Measurements from ENCODE around the gene HIGD2A. TPM values are rescaled to one million over a fixed set of nuclear protein-coding genes. Genes with fewer than 3 reads are reported as not detected.

Gene HIGD2A
- total RNA-seq, 1 donor from 2014 or later: 118 TPM

- H3K4me3 ChIP-seq (ENCODE audit: low read depth, low read length): no peak overlapping the region
- TF ChIP-seq CTCF (conservative IDR thresholded peaks at IDR 0.05; ENCODE audit: low read depth, low read length): no peak
- no peak for DNase-seq (ENCODE audit: low read depth)
Measured at GRCh38 chr5:176352116-176352878, 36.3 kb upstream of the HIGD2A start.

DNA sequence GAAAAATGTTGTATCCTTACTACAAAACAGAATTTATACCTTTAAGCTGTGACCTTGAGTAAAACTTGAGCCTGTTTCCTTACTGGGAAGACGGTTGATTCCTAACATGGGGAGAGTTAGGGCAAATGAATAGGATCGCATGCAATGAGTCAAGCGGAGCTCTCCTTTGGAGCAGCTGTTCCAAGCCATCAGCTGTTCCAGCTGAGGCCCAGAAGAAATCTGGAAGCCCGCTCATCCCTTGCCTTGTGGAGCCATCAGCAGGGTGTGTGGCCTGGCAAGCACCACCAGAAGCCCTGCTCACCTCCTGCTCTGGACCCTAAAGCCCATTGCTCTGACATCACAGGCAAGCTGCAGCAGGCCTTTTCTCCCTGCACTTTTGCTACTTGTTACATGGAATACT is 35.0 kb upstream of the HIGD2A start:
- no peak overlapping the region for H3K4me3 ChIP-seq (ENCODE audit: low read depth, low read length)
- no peak for DNase-seq (ENCODE audit: low read depth)
- no peak for TF ChIP-seq CTCF (conservative IDR thresholded peaks at IDR 0.05; ENCODE audit: low read depth, low read length)

- H3K4me3 ChIP-seq (ENCODE audit: low read depth, low read length): no peak overlapping the region
- TF ChIP-seq CTCF (conservative IDR thresholded peaks at IDR 0.05; ENCODE audit: low read depth, low read length): no peak
- DNase-seq (ENCODE audit: low read depth): no peak
Measured at GRCh38 chr5:176355400-176356178, 33.0 kb upstream of the HIGD2A start.

DNA sequence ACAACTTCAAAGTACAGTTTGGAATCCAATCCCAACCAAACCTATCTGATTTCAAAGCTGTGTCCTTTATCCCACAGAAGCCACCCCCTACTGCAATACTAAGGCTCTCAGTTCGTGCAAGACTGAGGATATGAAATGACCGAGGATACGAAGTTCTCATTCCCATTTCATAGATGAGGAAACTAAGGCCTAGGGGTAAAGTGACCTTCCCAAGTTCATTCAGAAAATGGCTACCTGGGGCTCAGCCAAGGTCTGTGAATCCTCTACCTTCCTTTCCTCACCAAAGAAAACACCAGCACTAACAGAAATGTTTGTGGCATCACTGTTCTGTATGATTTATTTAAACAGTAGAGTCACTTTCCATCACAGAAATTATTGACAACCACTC is 32.4 kb upstream of the HIGD2A start:
- H3K4me3 ChIP-seq (ENCODE audit: low read depth, low read length): no peak overlapping the region
- no peak for TF ChIP-seq CTCF (conservative IDR thresholded peaks at IDR 0.05; ENCODE audit: low read depth, low read length)
- DNase-seq (ENCODE audit: low read depth): no peak

GRCh38 chr5:176359658-176360057 is 28.9 kb upstream of the HIGD2A start:
- no peak for DNase-seq (ENCODE audit: low read depth)
- peak overlapping the region; percentile 99 for H3K4me3 ChIP-seq (ENCODE audit: low read depth, low read length)
- no peak for TF ChIP-seq CTCF (conservative IDR thresholded peaks at IDR 0.05; ENCODE audit: low read depth, low read length)

DNA sequence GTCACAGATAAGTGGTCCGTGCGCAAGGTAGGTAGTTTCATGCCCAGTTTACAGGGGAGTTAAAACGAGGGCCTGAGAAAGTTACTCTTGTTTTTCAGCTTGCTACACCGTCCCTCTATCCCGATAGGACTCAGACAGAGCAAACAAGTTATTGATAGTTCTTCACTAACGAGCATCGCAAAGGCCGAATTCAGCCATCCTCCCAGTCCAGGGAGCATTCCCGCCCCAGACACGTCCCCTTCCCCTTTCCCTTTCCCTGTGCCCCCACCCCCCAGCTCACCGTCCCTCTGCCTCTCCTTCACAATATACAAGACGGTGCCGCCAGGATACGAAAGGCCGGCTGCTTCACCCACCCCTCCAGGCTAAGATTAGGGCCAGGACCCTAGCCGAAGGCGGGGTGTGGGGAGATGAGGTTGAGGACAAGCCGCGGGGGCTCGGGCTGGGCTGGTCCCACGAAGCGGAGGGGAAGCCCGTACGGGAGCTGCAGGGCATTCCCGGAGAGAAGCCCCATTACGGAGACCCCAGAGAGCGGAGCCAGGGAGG is 27.6 kb upstream of the HIGD2A start:
- TF ChIP-seq CTCF (conservative IDR thresholded peaks at IDR 0.05; ENCODE audit: low read depth, low read length): no peak
- no peak for DNase-seq (ENCODE audit: low read depth)

More for the DNA sequence above, 27.6 kb upstream of the HIGD2A start:
- peak overlapping the region; percentile 99 for H3K4me3 ChIP-seq (ENCODE audit: low read depth, low read length)
